SK-N-SH (cell line): ENCODE data around the gene TMEM89. TPM values are rescaled to one million over a fixed set of nuclear protein-coding genes. Genes with fewer than 3 reads are reported as not detected.

ENCODE experiments used
- CTCF ChIA-PET: fragments of 300-600, 350-600 bp; formaldehyde crosslinking; extraction: SDS; loops from one replicate; lab custom pipeline; 2021; lab: Yijun Ruan, JAX
- POLR2A ChIA-PET: fragments of 350-600 bp; sonication (Branson Sonifier 250); formaldehyde crosslinking; extraction: SDS; loops from one replicate; lab custom pipeline; 2020; ENCODE audit warnings: antibody characterized with exemption, inconsistent platforms; lab: Yijun Ruan, JAX
- DNase-seq: peaks from one replicate; pipeline ENCODE4 v3.0.0; 2012
- H2AFZ ChIP-seq: fragments of 200-600 bp; sonication (generic); 2 replicates; pipeline ENCODE4 v1.8.1; 2016; ENCODE audit warnings: antibody characterized with exemption, mild to moderate bottlenecking, low read depth
- H3F3A ChIP-seq: fragments of 200-600 bp; sonication (generic); replicated peaks from 2 replicates; pipeline ENCODE3; 2016; ENCODE audit warnings: antibody characterized with exemption, mild to moderate bottlenecking; ENCODE audit not compliant: insufficient read depth
- H3K27ac ChIP-seq, 2 experiments: fragments of 200-500 bp in 1 of 2; fragments of 200-600 bp in 1 of 2; sonication (Bioruptor generic) in 1 of 2; sonication (generic), shearing (Covaris generic) in 1 of 2; 2 replicates each; pipeline versions ENCODE4 v1.5.1 to v1.6.1; 2014 to 2016; ENCODE audit warnings: low read depth in 2 of 2, inconsistent platforms in 1 of 2, low read length in 1 of 2, mild to moderate bottlenecking in 1 of 2, mixed read lengths in 1 of 2
- H3K27me3 ChIP-seq: fragments of 200-600 bp; sonication (generic), shearing (Covaris generic); 2 replicates; pipeline ENCODE4 v1.6.1; 2016; ENCODE audit warnings: mixed run types; ENCODE audit not compliant: insufficient read depth
- H3K36me3 ChIP-seq, 2 experiments: fragments of 200-500 bp in 1 of 2; fragments of 200-600 bp in 1 of 2; sonication (Bioruptor generic) in 1 of 2; sonication (generic) in 1 of 2; replicated peaks in 1 of 2; 2 replicates each; pipeline versions ENCODE3 to v1.5.1; 2014 to 2016; ENCODE audit warnings: low read length in 1 of 2, mild to moderate bottlenecking in 1 of 2; ENCODE audit not compliant: insufficient read depth in 2 of 2, control insufficient read depth in 1 of 2
- H3K4me1 ChIP-seq, 2 experiments: fragments of 200-500 bp in 1 of 2; fragments of 200-600 bp in 1 of 2; sonication (Bioruptor generic) in 1 of 2; sonication (generic), shearing (Covaris generic) in 1 of 2; 2 replicates each; pipeline versions ENCODE4 v1.5.1 to v1.6.1; 2014 to 2016; ENCODE audit warnings: low read depth in 1 of 2, low read length in 1 of 2, mixed run types in 1 of 2; ENCODE audit not compliant: insufficient read depth in 2 of 2, control insufficient read depth in 1 of 2
- H3K4me2 ChIP-seq: fragments of 200-600 bp; sonication (generic), shearing (Covaris generic); 2 replicates; pipeline ENCODE4 v1.6.1; 2017; ENCODE audit warnings: mixed run types
- H3K4me3 ChIP-seq, 2 experiments: fragments of 200-500 bp in 1 of 2; fragments of 200-600 bp in 1 of 2; sonication (Bioruptor generic) in 1 of 2; sonication (generic), shearing (Covaris generic) in 1 of 2; 2 replicates each; pipeline versions ENCODE4 v1.5.1 to v1.8.1; 2014 to 2016; ENCODE audit warnings: low read depth in 2 of 2, inconsistent platforms in 1 of 2, low read length in 1 of 2, mild to moderate bottlenecking in 1 of 2, mixed read lengths in 1 of 2, moderate library complexity in 1 of 2
- H3K79me2 ChIP-seq: fragments of 200-600 bp; sonication (generic); 2 replicates; pipeline ENCODE4 v1.8.1; 2017; ENCODE audit warnings: mild to moderate bottlenecking; ENCODE audit not compliant: insufficient read depth
- H3K9ac ChIP-seq: fragments of 200-600 bp; sonication (generic); 2 replicates; pipeline ENCODE4 v1.6.1; 2017; ENCODE audit warnings: mixed run types
- H3K9me2 ChIP-seq: fragments of 200-600 bp; sonication (generic); 2 replicates; pipeline ENCODE4 v1.6.1; 2017; ENCODE audit warnings: mixed run types
- H3K9me3 ChIP-seq: fragments of 200-600 bp; sonication (generic); 2 replicates; pipeline ENCODE4 v1.6.1; 2017; ENCODE audit warnings: mixed run types, mild to moderate bottlenecking, moderate library complexity
- H4K20me1 ChIP-seq: fragments of 200-600 bp; sonication (generic); 2 replicates; pipeline ENCODE4 v1.6.1; 2017; ENCODE audit warnings: mild to moderate bottlenecking, mixed run types; ENCODE audit not compliant: insufficient read depth
- CHD2 ChIP-seq: fragments of 150-350 bp; IDR thresholded peaks from 2 replicates; pipeline ENCODE4 v1.6.1; 2018; ENCODE audit warnings: low read length; ENCODE audit not compliant: partially characterized antibody
- EP300 ChIP-seq, 2 experiments: IDR thresholded peaks; 2 replicates each; pipeline versions ENCODE4 v1.4.0 to v1.6.1; 2012; ENCODE audit warnings: borderline replicate concordance in 1 of 2, low read depth in 1 of 2, low read length in 1 of 2
- FOSL2 ChIP-seq: IDR thresholded peaks from 2 replicates; pipeline ENCODE4 v1.4.0; 2012; ENCODE audit warnings: low read depth, mild to moderate bottlenecking, moderate library complexity, borderline replicate concordance
- FOXJ3 ChIP-seq: sonication (generic); formaldehyde crosslinking; IDR thresholded peaks from 2 replicates; pipeline ENCODE4 v1.5.1; 2020; ENCODE audit warnings: mild to moderate bottlenecking, missing genetic modification reagents
- GABPA ChIP-seq: IDR thresholded peaks from 2 replicates; pipeline ENCODE4 v1.4.0; 2012; ENCODE audit warnings: low read depth, mild to moderate bottlenecking
- NRF1 ChIP-seq: IDR thresholded peaks from 2 replicates; pipeline ENCODE4 v1.6.1; 2012; ENCODE audit warnings: low read depth, mild to moderate bottlenecking, low read length
- RAD21 ChIP-seq: IDR thresholded peaks from 2 replicates; pipeline ENCODE4 v1.6.1; 2012; ENCODE audit warnings: mild to moderate bottlenecking, low read length
- RCOR1 ChIP-seq: fragments of 150-350 bp; IDR thresholded peaks from 2 replicates; pipeline ENCODE4 v1.6.1; 2017; ENCODE audit warnings: antibody characterized with exemption, low read length
- SIN3A ChIP-seq: IDR thresholded peaks from 2 replicates; pipeline ENCODE4 v1.6.1; 2012; ENCODE audit warnings: low read depth, mild to moderate bottlenecking, low read length, moderate library complexity, borderline replicate concordance
- TAF1 ChIP-seq: IDR thresholded peaks from 2 replicates; pipeline ENCODE4 v1.6.1; 2012; ENCODE audit warnings: low read depth, mild to moderate bottlenecking, low read length, moderate library complexity, borderline replicate concordance
- USF2 ChIP-seq: fragments of 150-350 bp; IDR thresholded peaks from 2 replicates; pipeline ENCODE4 v1.6.1; 2017; ENCODE audit warnings: antibody characterized with exemption, low read length, low read depth, borderline replicate concordance
- YY1 ChIP-seq: IDR thresholded peaks from 2 replicates; pipeline ENCODE4 v1.4.0; 2012; ENCODE audit warnings: low read depth, mild to moderate bottlenecking
- WGBS: methylation state at CpG from one replicate; pipeline ENCODE4 v1.1.6; 2017; ENCODE audit warnings: low lambda C conversion rate; 5-methylcytosine and 5-hydroxymethylcytosine counted together
- polyA plus RNA-seq, 3 experiments: library from polyadenylated mRNA; depleted of rRNA; stranded (reverse); fragments of >200 nt; gene quantifications; 2 replicates each; pipeline ENCODE4 v1.2.3, GENCODE V29; 2012
- TF ChIP-seq, protein P1 (sequence below): IDR thresholded peaks from 2 replicates; pipeline ENCODE4 v1.4.0; 2012; ENCODE audit warnings: low read depth, borderline replicate concordance
- TF ChIP-seq, protein P2 (sequence below): IDR thresholded peaks from 2 replicates; pipeline ENCODE4 v1.6.1; 2012; ENCODE audit warnings: mild to moderate bottlenecking, low read depth, low read length, moderate library complexity
- TF ChIP-seq, protein P3 (sequence below): IDR thresholded peaks from 2 replicates; pipeline ENCODE4; 2012
- TF ChIP-seq, protein P4 (sequence below): fragments of 200-600 bp; sonication (generic); IDR thresholded peaks from 2 replicates; pipeline ENCODE4 v1.6.1; 2017; ENCODE audit warnings: antibody characterized with exemption, mild to moderate bottlenecking, moderate library complexity

TMEM89 gene
- polyA plus RNA-seq, 1 of the 3 experiments (the other 2 are of a cell fraction): not detected

DNA sequence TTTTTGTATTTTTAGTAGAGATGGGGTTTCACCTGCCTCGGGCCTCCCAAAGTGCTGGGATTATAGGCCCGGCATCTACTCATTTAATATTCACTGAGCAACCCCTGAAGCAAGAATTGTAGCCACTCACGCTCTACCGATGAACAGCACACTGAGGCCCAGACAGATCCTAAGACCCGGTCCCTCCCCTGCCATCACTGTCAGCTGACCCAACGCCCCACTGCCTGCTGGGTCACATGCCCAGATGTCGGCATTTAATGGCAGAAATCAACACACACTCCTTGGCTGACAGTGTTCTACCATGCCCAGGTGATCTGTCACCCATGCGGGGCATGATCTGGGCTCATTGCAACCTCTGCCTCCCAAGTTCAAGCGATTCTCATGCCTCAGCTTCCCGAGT lies 3.2 kb upstream of the TMEM89 start:
- Histone ChIP-seq H3K9ac (no peak overlapping the region), H3K27me3 (no peaks in the 10 kb centered on the region), H3F3A (no peaks in the 10 kb centered on the region), H3K4me2 (no peak overlapping the region), H3K9me3 (no peaks in the 10 kb centered on the region), H3K27ac (no peak overlapping the region), H3K9me2 (no peaks in the 10 kb centered on the region), H3K79me2 (no peaks in the 10 kb centered on the region), H3K36me3 (peaks cover 3 to 20% of the 10 kb centered on the region in 2 experiments), H3K4me3 (no peak overlapping the region), H4K20me1 (no peaks in the 10 kb centered on the region), H2AFZ (no peak overlapping the region), H3K4me1 (no peaks in the 10 kb centered on the region)
- TF ChIP-seq, protein P1, sequence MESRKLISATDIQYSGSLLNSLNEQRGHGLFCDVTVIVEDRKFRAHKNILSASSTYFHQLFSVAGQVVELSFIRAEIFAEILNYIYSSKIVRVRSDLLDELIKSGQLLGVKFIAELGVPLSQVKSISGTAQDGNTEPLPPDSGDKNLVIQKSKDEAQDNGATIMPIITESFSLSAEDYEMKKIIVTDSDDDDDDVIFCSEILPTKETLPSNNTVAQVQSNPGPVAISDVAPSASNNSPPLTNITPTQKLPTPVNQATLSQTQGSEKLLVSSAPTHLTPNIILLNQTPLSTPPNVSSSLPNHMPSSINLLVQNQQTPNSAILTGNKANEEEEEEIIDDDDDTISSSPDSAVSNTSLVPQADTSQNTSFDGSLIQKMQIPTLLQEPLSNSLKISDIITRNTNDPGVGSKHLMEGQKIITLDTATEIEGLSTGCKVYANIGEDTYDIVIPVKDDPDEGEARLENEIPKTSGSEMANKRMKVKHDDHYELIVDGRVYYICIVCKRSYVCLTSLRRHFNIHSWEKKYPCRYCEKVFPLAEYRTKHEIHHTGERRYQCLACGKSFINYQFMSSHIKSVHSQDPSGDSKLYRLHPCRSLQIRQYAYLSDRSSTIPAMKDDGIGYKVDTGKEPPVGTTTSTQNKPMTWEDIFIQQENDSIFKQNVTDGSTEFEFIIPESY: no peak
- TF ChIP-seq YY1 (no peak), GABPA (no peak), USF2 (no peak), RCOR1 (no peak), NRF1 (no peak), SIN3A (no peak), CHD2 (no peak), FOSL2 (no peak), EP300 (IDR thresholded peaks at IDR 0.05; ENCODE audit: borderline replicate concordance in 1 of 2, low read depth in 1 of 2, low read length in 1 of 2) (no peak), TAF1 (no peak), RAD21 (no peak), FOXJ3 (no peak)
- TF ChIP-seq, protein P2, sequence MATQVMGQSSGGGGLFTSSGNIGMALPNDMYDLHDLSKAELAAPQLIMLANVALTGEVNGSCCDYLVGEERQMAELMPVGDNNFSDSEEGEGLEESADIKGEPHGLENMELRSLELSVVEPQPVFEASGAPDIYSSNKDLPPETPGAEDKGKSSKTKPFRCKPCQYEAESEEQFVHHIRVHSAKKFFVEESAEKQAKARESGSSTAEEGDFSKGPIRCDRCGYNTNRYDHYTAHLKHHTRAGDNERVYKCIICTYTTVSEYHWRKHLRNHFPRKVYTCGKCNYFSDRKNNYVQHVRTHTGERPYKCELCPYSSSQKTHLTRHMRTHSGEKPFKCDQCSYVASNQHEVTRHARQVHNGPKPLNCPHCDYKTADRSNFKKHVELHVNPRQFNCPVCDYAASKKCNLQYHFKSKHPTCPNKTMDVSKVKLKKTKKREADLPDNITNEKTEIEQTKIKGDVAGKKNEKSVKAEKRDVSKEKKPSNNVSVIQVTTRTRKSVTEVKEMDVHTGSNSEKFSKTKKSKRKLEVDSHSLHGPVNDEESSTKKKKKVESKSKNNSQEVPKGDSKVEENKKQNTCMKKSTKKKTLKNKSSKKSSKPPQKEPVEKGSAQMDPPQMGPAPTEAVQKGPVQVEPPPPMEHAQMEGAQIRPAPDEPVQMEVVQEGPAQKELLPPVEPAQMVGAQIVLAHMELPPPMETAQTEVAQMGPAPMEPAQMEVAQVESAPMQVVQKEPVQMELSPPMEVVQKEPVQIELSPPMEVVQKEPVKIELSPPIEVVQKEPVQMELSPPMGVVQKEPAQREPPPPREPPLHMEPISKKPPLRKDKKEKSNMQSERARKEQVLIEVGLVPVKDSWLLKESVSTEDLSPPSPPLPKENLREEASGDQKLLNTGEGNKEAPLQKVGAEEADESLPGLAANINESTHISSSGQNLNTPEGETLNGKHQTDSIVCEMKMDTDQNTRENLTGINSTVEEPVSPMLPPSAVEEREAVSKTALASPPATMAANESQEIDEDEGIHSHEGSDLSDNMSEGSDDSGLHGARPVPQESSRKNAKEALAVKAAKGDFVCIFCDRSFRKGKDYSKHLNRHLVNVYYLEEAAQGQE: no peak
- TF ChIP-seq, protein P3, sequence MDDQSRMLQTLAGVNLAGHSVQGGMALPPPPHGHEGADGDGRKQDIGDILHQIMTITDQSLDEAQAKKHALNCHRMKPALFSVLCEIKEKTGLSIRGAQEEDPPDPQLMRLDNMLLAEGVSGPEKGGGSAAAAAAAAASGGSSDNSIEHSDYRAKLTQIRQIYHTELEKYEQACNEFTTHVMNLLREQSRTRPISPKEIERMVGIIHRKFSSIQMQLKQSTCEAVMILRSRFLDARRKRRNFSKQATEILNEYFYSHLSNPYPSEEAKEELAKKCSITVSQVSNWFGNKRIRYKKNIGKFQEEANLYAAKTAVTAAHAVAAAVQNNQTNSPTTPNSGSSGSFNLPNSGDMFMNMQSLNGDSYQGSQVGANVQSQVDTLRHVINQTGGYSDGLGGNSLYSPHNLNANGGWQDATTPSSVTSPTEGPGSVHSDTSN: no peak
- TF ChIP-seq, protein P4, sequence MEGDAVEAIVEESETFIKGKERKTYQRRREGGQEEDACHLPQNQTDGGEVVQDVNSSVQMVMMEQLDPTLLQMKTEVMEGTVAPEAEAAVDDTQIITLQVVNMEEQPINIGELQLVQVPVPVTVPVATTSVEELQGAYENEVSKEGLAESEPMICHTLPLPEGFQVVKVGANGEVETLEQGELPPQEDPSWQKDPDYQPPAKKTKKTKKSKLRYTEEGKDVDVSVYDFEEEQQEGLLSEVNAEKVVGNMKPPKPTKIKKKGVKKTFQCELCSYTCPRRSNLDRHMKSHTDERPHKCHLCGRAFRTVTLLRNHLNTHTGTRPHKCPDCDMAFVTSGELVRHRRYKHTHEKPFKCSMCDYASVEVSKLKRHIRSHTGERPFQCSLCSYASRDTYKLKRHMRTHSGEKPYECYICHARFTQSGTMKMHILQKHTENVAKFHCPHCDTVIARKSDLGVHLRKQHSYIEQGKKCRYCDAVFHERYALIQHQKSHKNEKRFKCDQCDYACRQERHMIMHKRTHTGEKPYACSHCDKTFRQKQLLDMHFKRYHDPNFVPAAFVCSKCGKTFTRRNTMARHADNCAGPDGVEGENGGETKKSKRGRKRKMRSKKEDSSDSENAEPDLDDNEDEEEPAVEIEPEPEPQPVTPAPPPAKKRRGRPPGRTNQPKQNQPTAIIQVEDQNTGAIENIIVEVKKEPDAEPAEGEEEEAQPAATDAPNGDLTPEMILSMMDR: no peak
- POLR2A ChIA-PET: interaction anchor here (0.7 kb wide), 1 partner anchor 9 kb away, joined by 3 read pairs; no protein-coding TSS in a partner anchor
- CTCF ChIA-PET: interaction anchor here (3.3 kb wide), 1 partner anchor 11 kb away, joined by 17 read pairs; the partner anchor contains the start of gene SLC26A6
- WGBS: 95% methylated on average over 7 of the region's 10 CpGs
- DNase-seq: no peak
